ENCODE data around the gene CLDN8. TPM values are rescaled to one million over a fixed set of nuclear protein-coding genes. Genes with fewer than 3 reads are reported as not detected.

CLDN8 gene
- total and polyA plus RNA-seq, 9 of the 15 experiments (the other 6 are each of a cell fraction or from before 2014, with no cell fraction given): not detected

- TF ChIP-seq ATF2 (CRISPR knock-in tag; IDR thresholded peaks at IDR 0.05): no peak
- TF ChIP-seq ZMIZ1 (IDR thresholded peaks at IDR 0.05; ENCODE audit: low read depth in 2 of 2, low read length in 2 of 2): 0 out of 4 replicates have a peak, but pooled peaks of 1 of the 2 experiments have one; percentile 40
- TF ChIP-seq ZFPM2 (CRISPR knock-in tag; IDR thresholded peaks at IDR 0.05): no peak
- TF ChIP-seq POLR2AphosphoS2 (IDR thresholded peaks at IDR 0.05; ENCODE audit: low read length): no peak
- TF ChIP-seq HDAC3 (IDR thresholded peaks at IDR 0.05; ENCODE audit: borderline replicate concordance, partially characterized antibody): no peak
- no peak for TF ChIP-seq MLX (CRISPR knock-in tag; conservative IDR thresholded peaks at IDR 0.05)
- no peak for TF ChIP-seq SREBF2 (CRISPR knock-in tag; IDR thresholded peaks at IDR 0.05)
- peak; percentile 99 for TF ChIP-seq FOSL1 (tag; conservative IDR thresholded peaks at IDR 0.05)
- TF ChIP-seq KLF6 (CRISPR knock-in tag; IDR thresholded peaks at IDR 0.05; ENCODE audit: borderline replicate concordance): no peak
- TF ChIP-seq ZNF23 (CRISPR knock-in tag; IDR thresholded peaks at IDR 0.05): no peak
- no peak for TF ChIP-seq MCM5 (IDR thresholded peaks at IDR 0.05; ENCODE audit: low read depth)
- TF ChIP-seq, protein P1, sequence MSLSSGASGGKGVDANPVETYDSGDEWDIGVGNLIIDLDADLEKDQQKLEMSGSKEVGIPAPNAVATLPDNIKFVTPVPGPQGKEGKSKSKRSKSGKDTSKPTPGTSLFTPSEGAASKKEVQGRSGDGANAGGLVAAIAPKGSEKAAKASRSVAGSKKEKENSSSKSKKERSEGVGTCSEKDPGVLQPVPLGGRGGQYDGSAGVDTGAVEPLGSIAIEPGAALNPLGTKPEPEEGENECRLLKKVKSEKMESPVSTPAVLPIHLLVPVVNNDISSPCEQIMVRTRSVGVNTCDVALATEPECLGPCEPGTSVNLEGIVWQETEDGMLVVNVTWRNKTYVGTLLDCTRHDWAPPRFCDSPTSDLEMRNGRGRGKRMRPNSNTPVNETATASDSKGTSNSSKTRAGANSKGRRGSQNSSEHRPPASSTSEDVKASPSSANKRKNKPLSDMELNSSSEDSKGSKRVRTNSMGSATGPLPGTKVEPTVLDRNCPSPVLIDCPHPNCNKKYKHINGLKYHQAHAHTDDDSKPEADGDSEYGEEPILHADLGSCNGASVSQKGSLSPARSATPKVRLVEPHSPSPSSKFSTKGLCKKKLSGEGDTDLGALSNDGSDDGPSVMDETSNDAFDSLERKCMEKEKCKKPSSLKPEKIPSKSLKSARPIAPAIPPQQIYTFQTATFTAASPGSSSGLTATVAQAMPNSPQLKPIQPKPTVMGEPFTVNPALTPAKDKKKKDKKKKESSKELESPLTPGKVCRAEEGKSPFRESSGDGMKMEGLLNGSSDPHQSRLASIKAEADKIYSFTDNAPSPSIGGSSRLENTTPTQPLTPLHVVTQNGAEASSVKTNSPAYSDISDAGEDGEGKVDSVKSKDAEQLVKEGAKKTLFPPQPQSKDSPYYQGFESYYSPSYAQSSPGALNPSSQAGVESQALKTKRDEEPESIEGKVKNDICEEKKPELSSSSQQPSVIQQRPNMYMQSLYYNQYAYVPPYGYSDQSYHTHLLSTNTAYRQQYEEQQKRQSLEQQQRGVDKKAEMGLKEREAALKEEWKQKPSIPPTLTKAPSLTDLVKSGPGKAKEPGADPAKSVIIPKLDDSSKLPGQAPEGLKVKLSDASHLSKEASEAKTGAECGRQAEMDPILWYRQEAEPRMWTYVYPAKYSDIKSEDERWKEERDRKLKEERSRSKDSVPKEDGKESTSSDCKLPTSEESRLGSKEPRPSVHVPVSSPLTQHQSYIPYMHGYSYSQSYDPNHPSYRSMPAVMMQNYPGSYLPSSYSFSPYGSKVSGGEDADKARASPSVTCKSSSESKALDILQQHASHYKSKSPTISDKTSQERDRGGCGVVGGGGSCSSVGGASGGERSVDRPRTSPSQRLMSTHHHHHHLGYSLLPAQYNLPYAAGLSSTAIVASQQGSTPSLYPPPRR (CRISPR knock-in tag; IDR thresholded peaks at IDR 0.05; ENCODE audit: borderline replicate concordance): no peak
- TF ChIP-seq TBP (optimal IDR thresholded peaks at IDR 0.05; ENCODE audit: low read depth, low read length): no peak
- TF ChIP-seq ATF7 (IDR thresholded peaks at IDR 0.05): 0 out of 2 replicates have a peak, but pooled peaks have one; percentile 18
- no peak for TF ChIP-seq TRIM28 (IDR thresholded peaks at IDR 0.05)
- TF ChIP-seq KLF16 (IDR thresholded peaks at IDR 0.05): peak; percentile 59
- TF ChIP-seq HIVEP1 (CRISPR knock-in tag; IDR thresholded peaks at IDR 0.05): no peak
Measured at GRCh38 chr21:30227633-30228404, 11.9 kb upstream of the CLDN8 start (continued).
